Measurements from ENCODE around the gene USP17L21.
"Not testable (repeated sequence)": the region's sequence is repeated elsewhere in the genome, so short reads cannot be mapped to it uniquely, and the experiment has no call there.

- not testable (repeated sequence) for TF ChIP-seq CTCF (IDR thresholded peaks at IDR 0.05; ENCODE audit: insufficient read depth, low read length); GABPA (IDR thresholded peaks at IDR 0.05; ENCODE audit: low read depth)
Observed at GRCh38 chr4:9238461-9238860, 24.2 kb upstream of the USP17L21 start.

Measured in HL-60 (cell line).